ENCODE measurements around the gene IL1RAPL2. TPM values are rescaled to one million over a fixed set of nuclear protein-coding genes. Genes with fewer than 3 reads are reported as not detected.

The IL1RAPL2 gene
- total and polyA plus RNA-seq, 2 of the 8 experiments (the other 6 are each of a cell fraction or from before 2014, with no cell fraction given) = 0.20 to 1.3 TPM

- no peak overlapping the region for H3K4ac ChIP-seq (replicated peaks; ENCODE audit: insufficient read length, low read depth, low read length)
- H2BK15ac ChIP-seq (ENCODE audit: low read length) = no peak overlapping the region
- TF ChIP-seq JUND (IDR thresholded peaks at IDR 0.05; ENCODE audit: low read length) (no peak), KDM5A (IDR thresholded peaks at IDR 0.05; ENCODE audit: low read length) (no peak), POLR2A (IDR thresholded peaks at IDR 0.05; ENCODE audit: control extremely low read depth in 1 of 2, low read depth in 2 of 2, low read length in 2 of 2) (no peak), SP2 (IDR thresholded peaks at IDR 0.05; ENCODE audit: low read length) (no peak), SP1 (IDR thresholded peaks at IDR 0.05; ENCODE audit: low read depth, low read length) (no peak), HDAC6 (IDR thresholded peaks at IDR 0.05; ENCODE audit: low read depth, low read length) (no peak), CREB1 (IDR thresholded peaks at IDR 0.05) (no peak)
- H2AK5ac ChIP-seq (ENCODE audit: low read depth, low read length) = no peak overlapping the region
- H3K56ac ChIP-seq (replicated peaks; ENCODE audit: insufficient read length, low read depth, low read length) = no peak overlapping the region
- ChIA-PET POLR2A (ENCODE audit: partially characterized antibody) (no interaction called here), CTCF (ENCODE audit: partially characterized antibody) (no interaction called here)
- H3K36me3 ChIP-seq (ENCODE audit: control insufficient read depth in 2 of 4, insufficient read depth in 4 of 4, low read length in 3 of 4) = no peaks in the 10 kb centered on the region
- no peak overlapping the region for H3K27ac ChIP-seq (ENCODE audit: low read depth, low read length)
- H3K14ac ChIP-seq (ENCODE audit: insufficient read length) = no peak overlapping the region
- FAIRE-seq (no peak), DNase-seq (ENCODE audit: low read depth in 1 of 2, low spot score in 2 of 2) (no peak)
- no peak overlapping the region for H2BK20ac ChIP-seq (ENCODE audit: low read length)
- H3K79me1 ChIP-seq (ENCODE audit: low read depth, low read length) = no peaks in the 10 kb centered on the region
- H4K20me1 ChIP-seq (replicated peaks in 1 of 2; ENCODE audit: control insufficient read depth in 1 of 2, insufficient read depth in 2 of 2, low read length in 2 of 2) = no peaks in the 10 kb centered on the region
- H3K9me3 ChIP-seq (ENCODE audit: insufficient read depth in 2 of 2, low read depth in 1 of 2, low read length in 1 of 2) = no peaks in the 10 kb centered on the region
- no peaks in the 10 kb centered on the region for H3K79me2 ChIP-seq (ENCODE audit: control insufficient read depth in 1 of 2, insufficient read depth in 2 of 2, low read length in 2 of 2)
- H4K8ac ChIP-seq (ENCODE audit: extremely low read depth, insufficient read depth, low read length) = no peak overlapping the region
- no peak overlapping the region for H3K9ac ChIP-seq (replicated peaks in 1 of 4; ENCODE audit: extremely low read depth in 1 of 4, low read depth in 3 of 4, low read length in 3 of 4)
- no peak overlapping the region for H2BK12ac ChIP-seq (ENCODE audit: low read depth, low read length)
- H4K5ac ChIP-seq (ENCODE audit: insufficient read length, low read depth, low read length) = no peak overlapping the region
- H3K23ac ChIP-seq (ENCODE audit: insufficient read length) = no peak overlapping the region
- H3K4me2 ChIP-seq (ENCODE audit: insufficient read depth in 1 of 2, low read depth in 2 of 2, low read length in 2 of 2) = no peak overlapping the region
- H3K18ac ChIP-seq (ENCODE audit: extremely low read depth, low read length) = no peak overlapping the region
- H3K4me3 ChIP-seq (ENCODE audit: extremely low read depth in 1 of 4, insufficient read depth in 2 of 4, low read depth in 3 of 4, low read length in 4 of 4) = no peak overlapping the region
- no peaks in the 10 kb centered on the region for H3K23me2 ChIP-seq (ENCODE audit: low read depth, low read length)
- H3K27me3 ChIP-seq (replicated peaks in 1 of 4; ENCODE audit: control insufficient read depth in 3 of 4, extremely low read depth in 1 of 4, insufficient read depth in 3 of 4, low read length in 3 of 4) = no peaks in the 10 kb centered on the region
- H2BK5ac ChIP-seq (ENCODE audit: low read depth, low read length) = no peak overlapping the region
- no peak overlapping the region for H2AFZ ChIP-seq (ENCODE audit: low read length)
- H4K91ac ChIP-seq (replicated peaks; ENCODE audit: insufficient read length, low read length) = no peak overlapping the region
- no peaks in the 10 kb centered on the region for H3K4me1 ChIP-seq (replicated peaks in 1 of 4; ENCODE audit: control insufficient read depth in 3 of 4, insufficient read depth in 4 of 4, low read length in 3 of 4)
- no peak overlapping the region for H2BK120ac ChIP-seq (replicated peaks; ENCODE audit: low read depth, low read length)
Measured at GRCh38 chrX:105567082-105567481, 1001.1 kb downstream of the IL1RAPL2 start.

All from H1 (cell line).